GM18519 (cell line): ENCODE results near the gene NTHL1.
"Not testable (repeated sequence)": the region's sequence is repeated elsewhere in the genome, so short reads cannot be mapped to it uniquely, and the experiment has no call there.

Experiments
- ATAC-seq: cut with Tn5 transposase; IDR thresholded peaks from one replicate; pipeline ENCODE4 v1.9.1; 2021; ENCODE audit warnings: mild to moderate bottlenecking, moderate library complexity; ENCODE audit not compliant: unreplicated experiment, low FRiP score

Gene NTHL1

DNA sequence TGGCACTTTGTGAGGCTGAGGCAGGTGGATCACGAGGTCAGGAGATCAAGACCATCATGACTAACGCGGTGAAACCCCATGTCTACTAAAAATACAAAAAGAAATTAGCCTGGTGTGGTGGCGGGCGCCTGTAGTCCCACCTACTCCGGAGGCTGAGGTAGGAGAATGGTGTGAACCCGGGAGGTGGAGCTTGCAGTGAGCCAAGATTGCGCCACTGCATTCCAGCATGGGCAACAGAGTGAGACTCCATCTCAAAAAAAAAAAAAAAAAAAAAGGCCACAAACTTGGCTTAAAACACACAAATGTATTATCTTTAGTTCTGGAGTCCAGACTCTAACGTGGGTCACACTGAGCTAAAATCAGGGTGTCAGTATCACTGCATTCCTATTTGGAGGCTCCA lies 35.9 kb downstream of the NTHL1 start:
- not testable (repeated sequence) for ATAC-seq

- ATAC-seq, result peak; percentile 49
Measured at GRCh38 chr16:2009791-2010510, 37.7 kb downstream of the NTHL1 start, which contains the start of gene ZNF598. TSS of gene ZNF598 (minus strand) at chr16:2009821.

GRCh38 chr16:2009164-2009711 lies 38.4 kb downstream of the NTHL1 start:
- peak; percentile 17 for ATAC-seq

GRCh38 chr16:2008631-2009163 lies 38.9 kb downstream of the NTHL1 start:
- no peak for ATAC-seq

DNA sequence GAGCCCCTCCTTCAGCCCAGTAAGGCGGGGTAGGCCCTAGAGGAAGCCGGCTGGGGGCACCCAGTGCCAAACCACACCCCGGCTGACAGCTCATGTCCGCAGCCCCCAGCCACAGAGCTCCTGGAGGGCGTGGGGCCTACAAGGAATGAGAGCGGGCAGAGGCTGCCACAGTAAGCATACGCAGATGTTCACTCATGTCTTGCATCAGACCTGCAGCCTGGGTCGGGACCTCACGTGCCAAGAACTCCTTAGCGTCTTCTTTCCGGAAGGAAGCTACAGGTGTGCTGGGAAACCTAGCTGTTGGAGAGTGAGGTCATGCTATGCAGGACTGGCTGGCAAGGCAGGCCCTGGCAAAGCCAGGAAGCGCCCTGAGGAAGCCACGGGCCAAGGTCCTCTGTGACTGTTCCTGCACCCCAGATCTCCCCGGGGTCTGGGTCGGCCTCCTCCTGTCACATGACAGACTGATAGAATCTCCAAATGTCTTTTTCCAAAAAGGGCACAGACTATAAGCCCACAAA lies 39.6 kb downstream of the NTHL1 start:
- no peak for ATAC-seq

DNA sequence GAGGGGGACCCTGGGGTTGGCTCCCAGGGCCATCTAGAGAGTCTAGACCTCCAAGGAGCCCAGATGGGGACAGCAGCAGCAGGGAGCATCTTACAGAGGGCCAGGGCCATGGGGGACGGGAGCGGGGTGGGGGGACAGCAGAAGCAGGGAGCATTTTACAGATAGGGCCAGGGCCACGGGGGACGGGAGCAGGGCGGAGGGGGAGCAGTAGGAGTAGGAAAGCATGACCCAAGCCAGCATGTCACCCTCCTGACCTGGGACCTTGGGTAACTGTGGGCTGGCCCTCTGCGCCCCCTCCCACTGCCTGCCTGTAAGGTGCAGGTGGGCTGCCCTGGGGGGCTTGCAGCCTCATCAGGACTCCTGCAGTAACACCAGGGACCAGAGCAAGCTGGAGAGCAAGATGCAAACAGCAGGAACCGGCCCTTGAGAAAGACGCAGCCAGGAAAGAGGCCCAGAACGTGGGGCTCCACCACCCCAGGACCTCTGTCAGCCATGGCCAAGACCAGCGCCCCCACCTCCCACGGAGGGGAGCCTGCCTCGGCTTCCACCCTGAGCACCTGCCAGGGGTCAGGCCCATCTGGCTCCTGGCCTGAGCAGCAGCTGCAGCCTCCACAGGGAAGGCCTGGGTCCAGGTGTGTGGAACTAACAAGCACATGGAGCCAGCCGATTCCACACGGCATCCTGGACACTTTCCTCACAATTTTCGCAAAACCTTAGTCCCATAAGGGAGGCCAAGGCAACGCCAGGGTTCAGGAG lies 40.4 kb downstream of the NTHL1 start:
- no peak for ATAC-seq

- no peak for ATAC-seq
Measured at GRCh38 chr16:2006317-2006716, 41.3 kb downstream of the NTHL1 start.

DNA sequence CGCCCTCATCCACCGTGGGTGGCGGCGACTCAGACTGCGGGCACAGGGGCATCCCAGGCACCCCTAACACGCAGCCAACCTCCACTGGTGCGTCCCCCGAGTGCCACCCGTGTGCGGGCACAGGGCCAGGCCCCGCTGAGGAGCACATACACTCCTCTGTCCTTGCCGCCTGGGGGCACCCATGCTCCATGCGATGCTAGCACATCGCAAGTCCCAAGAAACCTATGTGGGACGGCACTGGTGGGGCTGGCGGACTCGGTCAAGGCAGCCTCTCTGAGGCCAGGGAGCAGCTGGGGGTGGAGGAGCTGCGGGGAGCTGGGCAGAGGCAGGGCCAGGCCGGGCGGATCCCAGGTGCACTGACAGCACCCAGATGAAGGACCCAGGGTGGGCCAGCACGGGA lies 42.0 kb downstream of the NTHL1 start:
- ATAC-seq, result no peak

DNA sequence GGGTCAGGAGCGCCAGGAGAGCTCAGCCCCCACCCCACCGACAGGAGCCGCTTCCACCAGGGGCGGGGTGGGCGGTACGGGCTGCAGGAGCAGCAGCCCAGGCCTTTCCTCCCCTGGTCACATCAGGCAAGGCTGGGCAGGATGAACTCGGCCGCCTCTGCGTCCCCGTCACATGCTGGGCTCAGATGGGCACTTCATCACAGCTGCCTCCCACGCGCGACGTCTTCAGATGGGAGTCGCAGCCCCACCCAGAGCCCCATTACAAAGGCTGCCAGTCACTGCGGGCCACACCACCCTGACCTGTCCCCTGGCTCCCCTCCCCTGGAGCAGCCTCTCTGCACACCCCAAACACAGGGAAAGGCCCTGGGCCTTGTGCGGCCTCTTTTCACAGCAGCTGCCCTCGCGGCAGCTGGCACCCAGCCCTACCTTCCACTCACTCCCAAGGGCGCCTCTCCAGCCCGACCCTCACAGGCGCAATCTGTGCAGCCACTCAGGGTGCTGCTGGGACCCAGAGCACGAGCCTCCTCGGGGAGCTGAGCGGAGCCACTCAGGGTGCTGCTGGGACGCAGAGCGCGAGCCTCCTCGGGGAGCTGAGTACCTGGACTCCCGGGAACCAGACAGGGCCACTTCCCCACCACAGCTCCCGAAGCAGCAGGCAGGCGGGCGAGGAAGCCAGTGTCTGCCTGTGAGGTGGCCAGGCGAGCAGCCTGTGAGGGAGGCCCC lies 42.7 kb downstream of the NTHL1 start:
- ATAC-seq, result no peak

DNA sequence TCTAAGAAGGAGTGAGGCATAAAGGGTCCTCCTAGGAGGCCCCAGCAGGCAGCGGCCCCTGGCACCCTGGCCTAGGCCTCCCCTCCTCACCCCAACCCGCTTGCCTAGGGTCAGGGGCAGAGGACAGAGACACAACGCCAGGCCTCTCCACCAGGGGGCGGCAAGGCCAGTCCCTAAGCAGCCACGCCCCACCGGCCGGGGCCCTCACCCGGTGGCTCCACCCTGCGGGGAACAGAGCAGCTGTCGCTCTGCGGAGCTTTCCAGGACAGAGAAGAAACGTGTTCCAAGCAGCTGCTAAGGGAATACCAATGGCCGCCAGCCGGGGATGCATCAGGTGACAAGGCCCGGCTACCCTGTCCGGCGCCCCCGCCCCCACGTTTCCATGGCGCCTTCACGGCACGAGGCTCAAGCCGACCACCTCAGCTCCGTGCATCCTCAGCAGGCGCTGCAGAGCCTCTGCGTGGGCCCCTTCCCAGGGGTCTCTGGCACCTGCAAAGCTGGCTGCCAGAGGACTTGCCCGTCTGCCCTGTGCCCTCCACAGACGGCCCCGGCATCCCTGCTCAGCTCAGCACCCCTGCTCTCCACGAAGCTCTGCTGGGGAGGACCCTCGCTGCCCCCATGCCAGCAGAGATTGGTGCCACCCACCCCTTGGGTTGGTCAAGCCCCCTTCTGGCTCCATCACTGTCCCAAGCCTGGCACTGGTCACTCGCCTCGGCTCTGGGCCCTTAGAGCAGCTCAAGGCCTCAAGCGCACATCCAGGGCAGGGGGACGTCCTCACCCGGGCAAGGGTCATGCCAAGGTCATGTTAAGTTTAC lies 43.6 kb downstream of the NTHL1 start:
- no peak for ATAC-seq

GRCh38 chr16:2003231-2003826 lies 44.3 kb downstream of the NTHL1 start:
- ATAC-seq, result no peak

GRCh38 chr16:2002406-2003230 lies 45.0 kb downstream of the NTHL1 start:
- ATAC-seq, result no peak

- no peak for ATAC-seq
Measured at GRCh38 chr16:2001456-2002355, 45.9 kb downstream of the NTHL1 start.

- no peak for ATAC-seq
Measured at GRCh38 chr16:2001035-2001434, 46.6 kb downstream of the NTHL1 start.

DNA sequence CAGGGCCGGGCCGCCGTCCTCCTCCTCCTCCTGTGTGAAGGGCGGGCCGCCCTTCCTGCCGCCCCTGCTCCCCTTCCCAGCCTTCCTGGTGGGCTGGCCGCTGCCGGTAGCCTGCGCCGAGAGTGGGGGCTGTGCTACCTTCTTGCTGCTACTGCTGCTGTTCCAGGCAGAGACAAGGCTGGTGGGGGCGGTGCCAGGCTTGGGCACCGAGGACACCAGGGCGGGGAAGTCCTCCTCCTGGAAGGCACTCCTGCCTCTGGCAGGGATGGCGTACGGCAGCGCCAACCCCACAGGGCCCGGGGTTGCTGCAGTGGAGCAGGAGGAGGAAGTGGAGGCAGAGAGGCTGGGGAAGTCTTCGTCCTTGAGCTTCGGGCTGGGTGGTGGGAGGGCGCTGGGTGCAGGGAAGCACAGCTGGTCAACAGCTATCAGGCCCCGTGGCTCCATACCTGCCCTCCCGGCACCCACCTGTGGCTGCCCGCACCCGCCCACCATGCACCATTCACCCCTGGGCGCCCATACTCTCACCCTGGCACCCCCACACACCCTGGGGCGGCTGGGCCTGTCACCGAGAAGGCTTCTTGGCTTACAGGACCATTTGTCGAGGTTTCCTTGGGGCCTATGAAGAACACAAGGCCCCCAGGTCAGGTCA lies 47.6 kb downstream of the NTHL1 start:
- no peak for ATAC-seq

DNA sequence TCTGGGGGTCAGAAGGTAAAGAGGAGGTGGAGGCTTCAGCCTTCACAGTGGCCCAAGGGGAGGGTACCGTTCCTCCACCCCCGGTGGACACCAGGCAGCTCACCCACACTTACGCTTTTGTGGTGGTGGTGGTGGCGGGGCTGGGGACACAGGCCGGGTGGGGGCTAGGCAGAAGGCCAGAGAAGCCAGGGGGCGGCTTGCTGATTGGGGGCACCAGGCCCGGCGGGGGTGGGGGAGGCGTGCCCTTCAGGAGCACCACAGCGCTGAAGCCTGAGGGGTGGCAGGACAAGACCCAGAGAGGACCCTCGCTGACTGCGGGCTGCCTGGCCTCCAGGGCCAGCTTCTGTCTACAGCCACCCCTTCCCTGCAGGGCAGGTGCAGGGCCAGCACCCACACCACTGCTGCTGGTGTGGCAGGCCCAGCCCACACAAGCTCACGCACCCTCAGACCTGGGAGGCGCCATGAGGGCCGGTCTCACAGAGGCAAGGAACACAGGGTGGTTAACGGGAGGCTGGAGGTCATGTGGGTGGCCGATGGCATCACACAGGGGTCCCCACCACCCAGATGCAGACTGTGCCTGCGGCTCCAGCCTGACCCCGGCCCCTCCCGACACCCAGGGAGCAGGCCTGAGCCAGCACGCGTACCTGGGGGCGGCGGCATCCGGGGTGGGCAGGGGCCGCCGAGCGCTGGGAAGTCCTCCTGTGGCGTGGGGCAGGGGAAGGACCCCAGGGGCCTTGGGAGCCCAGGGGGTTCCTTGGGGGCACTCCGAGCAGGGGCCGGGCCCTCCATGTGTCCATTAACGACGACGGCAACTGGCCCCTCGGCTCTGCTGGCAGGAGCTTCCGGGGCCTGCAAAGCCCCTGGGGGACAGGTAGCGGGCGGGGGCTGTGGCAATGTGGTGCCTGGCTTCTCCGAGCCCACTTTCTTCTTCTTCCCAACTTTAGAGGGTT lies 48.5 kb downstream of the NTHL1 start:
- ATAC-seq, result no peak
